Activated T-cell treated with anti-CD3 and anti-CD28 coated beads for 1 hour (primary cell): Measurements from ENCODE around the gene MT3.

Experiments used
- DNase-seq: peaks from one replicate; pipeline ENCODE4 v3.0.0-alpha.2; 2020; ENCODE audit warnings: low read depth

Gene MT3

GRCh38 chr16:56631197-56631596 lies 41.9 kb downstream of the MT3 start:
- no peak for DNase-seq

GRCh38 chr16:56631832-56632155 lies 42.5 kb downstream of the MT3 start:
- DNase-seq = no peak

GRCh38 chr16:56632156-56632847 lies 43.0 kb downstream of the MT3 start, which contains the start of gene MT1M:
Gene MT1M (plus strand): TSS chr16:56632659. CDS start chr16:56632732, 73 bp downstream.
- no peak for DNase-seq

GRCh38 chr16:56632848-56633365 lies 43.6 kb downstream of the MT3 start:
- DNase-seq = no peak

DNA sequence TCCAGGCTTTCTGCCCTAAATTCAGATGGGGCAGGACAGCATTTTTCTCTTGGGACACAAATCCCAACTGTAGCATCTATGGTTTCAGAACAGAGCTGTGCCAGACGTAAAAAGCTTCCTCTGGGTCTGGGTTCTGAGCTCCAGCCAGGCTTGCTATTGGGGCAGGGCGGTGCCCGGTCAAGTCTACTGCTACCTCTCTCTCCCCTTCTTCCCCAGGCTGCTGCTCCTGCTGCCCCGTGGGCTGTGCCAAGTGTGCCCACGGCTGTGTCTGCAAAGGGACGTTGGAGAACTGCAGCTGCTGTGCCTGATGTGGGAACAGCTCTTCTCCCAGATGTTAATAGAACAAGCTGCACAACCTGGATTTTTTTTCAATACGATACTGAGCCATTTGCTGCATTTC lies 44.2 kb downstream of the MT3 start:
- DNase-seq = no peak

DNA sequence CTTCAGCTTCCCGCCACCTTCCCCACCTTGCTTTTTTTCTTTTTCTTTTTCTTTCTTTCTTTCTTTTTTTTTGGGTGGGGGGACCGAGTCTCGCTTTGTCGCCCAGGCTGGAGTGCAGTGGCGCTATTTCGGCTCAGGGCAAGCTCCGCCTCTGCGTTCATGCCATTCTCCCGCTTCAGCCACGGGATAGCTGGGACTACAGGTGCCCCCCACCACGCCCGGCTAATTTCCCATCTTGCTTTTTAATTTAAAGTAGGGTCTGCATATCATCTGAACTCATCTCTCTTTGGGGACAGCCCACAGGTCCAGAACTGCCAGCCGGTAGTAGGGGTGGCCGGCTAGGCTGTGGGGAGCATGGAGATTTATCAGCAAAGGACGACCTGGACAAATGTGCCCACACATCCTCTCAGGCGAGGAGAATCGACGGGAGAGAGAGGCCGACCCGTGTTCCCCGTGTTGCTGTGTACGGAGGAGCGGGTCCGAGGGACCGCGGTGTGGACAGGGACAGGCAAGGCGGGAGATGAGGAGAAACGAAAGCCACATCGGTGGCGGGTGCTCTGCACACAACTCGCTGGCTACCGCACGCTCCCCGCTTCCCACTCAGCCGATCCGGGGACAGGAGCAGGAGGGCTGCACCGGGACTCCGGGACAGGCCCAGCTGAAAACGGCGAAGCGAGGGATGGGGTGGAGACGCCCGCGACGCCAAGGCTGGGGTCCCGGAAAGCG lies 45.5 kb downstream of the MT3 start:
- no peak for DNase-seq

- DNase-seq = no peak
Observed at GRCh38 chr16:56635441-56635967, 46.2 kb downstream of the MT3 start.

- no peak for DNase-seq
Observed at GRCh38 chr16:56636616-56637413, 47.5 kb downstream of the MT3 start.

GRCh38 chr16:56637814-56638750 lies 48.8 kb downstream of the MT3 start, which contains the start of gene MT1A:
Gene MT1A (plus strand): TSS chr16:56638666. CDS start chr16:56638739, 73 bp downstream.
- no peak for DNase-seq

- DNase-seq = no peak
Observed at GRCh38 chr16:56639045-56639444, 49.7 kb downstream of the MT3 start.

- DNase-seq = no peak
Observed at GRCh38 chr16:56640076-56640475, 50.7 kb downstream of the MT3 start.
